PC-9 (cell line): ENCODE results near the gene IL11.

Experiments used
- EZH2 ChIP-seq: fragments of 200-600 bp; sonication (generic); IDR thresholded peaks from 2 replicates; pipeline ENCODE4 v1.8.0; 2017; ENCODE audit warnings: antibody characterized with exemption, low read depth
- TF ChIP-seq, protein P1 (sequence below): fragments of 200-600 bp; sonication (generic); conservative IDR thresholded peaks from 2 replicates; pipeline ENCODE4 v1.6.1; 2017; ENCODE audit warnings: mixed run types, antibody characterized with exemption, mild to moderate bottlenecking, moderate library complexity

DNA sequence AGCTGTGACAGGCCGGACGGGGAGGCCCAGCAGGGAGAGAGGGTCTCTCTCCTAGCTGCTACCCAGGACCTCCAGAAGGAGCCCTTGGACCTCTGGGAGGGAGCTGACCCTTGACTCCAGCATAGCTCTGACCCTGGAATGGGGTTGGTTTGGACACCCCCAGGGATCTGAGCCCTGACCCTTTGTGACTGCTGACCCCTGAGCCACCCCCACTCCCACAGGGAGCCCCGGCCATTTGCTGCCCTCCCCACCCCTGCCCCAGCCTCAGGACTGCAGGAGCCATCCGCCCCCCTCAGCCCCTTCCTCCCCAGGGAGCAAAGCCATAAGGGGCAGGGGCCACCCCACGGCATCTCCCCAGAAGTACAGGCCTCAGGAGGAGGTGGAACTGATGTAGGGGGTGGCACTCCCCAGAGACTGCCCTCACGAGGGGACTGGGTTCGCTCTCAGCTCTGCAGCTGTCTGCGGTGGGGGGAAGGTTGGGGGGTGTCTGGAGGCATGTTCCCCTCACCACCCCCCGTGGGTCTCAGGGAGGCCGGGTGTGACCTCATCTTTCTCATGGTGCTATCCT lies 22.7 kb downstream of the IL11 start:
- TF ChIP-seq, protein P1, sequence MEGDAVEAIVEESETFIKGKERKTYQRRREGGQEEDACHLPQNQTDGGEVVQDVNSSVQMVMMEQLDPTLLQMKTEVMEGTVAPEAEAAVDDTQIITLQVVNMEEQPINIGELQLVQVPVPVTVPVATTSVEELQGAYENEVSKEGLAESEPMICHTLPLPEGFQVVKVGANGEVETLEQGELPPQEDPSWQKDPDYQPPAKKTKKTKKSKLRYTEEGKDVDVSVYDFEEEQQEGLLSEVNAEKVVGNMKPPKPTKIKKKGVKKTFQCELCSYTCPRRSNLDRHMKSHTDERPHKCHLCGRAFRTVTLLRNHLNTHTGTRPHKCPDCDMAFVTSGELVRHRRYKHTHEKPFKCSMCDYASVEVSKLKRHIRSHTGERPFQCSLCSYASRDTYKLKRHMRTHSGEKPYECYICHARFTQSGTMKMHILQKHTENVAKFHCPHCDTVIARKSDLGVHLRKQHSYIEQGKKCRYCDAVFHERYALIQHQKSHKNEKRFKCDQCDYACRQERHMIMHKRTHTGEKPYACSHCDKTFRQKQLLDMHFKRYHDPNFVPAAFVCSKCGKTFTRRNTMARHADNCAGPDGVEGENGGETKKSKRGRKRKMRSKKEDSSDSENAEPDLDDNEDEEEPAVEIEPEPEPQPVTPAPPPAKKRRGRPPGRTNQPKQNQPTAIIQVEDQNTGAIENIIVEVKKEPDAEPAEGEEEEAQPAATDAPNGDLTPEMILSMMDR = no peak
- TF ChIP-seq EZH2 = no peak
